Measurements from ENCODE around the gene PRKCH. TPM values are rescaled to one million over a fixed set of nuclear protein-coding genes. Genes with fewer than 3 reads are reported as not detected.

The PRKCH gene
- total RNA-seq, 1 donor, result 226 TPM

DNA sequence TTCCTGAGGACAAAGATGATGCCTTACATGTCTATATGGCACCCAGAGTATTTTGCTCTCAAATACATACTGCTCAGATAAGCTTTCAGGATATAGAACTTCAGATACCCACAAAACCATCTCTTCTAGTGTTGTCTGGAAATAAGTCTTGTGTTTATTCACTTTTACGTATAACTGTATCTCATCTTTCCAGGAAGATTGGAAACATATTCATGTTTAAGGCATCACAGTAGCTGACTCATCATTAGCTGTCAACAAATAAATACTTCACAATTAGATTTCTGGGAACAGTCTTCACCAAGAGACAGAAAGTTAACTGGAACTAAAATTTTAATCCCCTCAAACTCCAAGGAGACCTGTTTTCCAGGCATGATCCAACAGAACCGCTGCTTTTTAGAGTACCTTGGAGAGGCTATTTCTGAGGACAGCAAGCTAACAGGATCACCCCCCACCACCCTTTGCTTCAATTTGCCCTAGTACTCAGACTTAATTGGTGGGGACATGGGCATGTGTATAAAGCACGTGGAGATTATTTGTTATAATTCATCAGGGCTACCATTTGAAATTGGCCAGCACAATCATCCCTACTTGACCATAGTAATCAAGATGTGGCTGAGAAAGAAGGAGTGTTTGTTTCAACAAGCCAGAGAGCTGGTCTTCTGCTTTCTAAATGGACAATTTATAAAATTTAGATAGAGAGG lies 244.6 kb downstream of the PRKCH start:
- Histone ChIP-seq H3K9me3 (ENCODE audit: low read depth, low read length) (no peaks in the 10 kb centered on the region), H3K4me3 (ENCODE audit: low read length) (no peak overlapping the region), H3K4me1 (ENCODE audit: insufficient read depth, low read length) (peaks cover 75% of the 10 kb centered on the region), H3K27me3 (ENCODE audit: insufficient read depth, low read length) (no peaks in the 10 kb centered on the region)

DNA sequence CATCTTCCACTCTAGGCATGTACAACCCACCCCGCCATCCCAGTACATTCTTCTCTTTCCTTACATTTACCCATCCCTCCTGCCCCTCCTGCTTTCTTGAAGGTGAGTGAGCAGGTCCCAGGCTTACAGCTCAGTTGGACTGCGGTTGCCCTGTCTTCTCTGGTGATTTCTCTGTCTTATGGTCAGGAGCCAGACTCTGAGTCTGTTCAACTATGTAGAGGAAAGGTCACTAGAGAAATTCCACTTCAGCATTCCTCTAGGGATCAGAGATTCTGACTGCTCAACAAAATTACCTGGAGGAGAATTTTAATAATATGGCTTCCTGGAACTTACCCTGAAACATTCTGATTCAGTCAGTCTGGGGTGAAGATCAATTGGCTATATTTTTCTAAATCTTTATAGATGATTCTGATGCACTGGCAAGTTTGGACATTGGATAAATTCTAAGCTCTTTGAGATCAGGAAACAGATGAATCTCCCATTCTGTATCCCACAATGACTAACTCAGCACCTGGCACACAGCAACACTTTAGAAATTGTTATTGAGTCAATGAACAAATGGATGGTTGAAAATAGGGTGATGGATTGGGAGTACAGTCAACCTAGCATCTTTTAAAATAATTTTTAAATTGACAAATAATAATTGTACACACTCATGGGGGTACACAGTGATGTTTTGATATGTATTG lies 245.3 kb downstream of the PRKCH start:
- Histone ChIP-seq H3K27me3 (ENCODE audit: insufficient read depth, low read length) (no peaks in the 10 kb centered on the region), H3K9me3 (ENCODE audit: low read depth, low read length) (no peaks in the 10 kb centered on the region), H3K4me3 (ENCODE audit: low read length) (no peak overlapping the region), H3K4me1 (ENCODE audit: insufficient read depth, low read length) (peaks cover 80% of the 10 kb centered on the region)

DNA sequence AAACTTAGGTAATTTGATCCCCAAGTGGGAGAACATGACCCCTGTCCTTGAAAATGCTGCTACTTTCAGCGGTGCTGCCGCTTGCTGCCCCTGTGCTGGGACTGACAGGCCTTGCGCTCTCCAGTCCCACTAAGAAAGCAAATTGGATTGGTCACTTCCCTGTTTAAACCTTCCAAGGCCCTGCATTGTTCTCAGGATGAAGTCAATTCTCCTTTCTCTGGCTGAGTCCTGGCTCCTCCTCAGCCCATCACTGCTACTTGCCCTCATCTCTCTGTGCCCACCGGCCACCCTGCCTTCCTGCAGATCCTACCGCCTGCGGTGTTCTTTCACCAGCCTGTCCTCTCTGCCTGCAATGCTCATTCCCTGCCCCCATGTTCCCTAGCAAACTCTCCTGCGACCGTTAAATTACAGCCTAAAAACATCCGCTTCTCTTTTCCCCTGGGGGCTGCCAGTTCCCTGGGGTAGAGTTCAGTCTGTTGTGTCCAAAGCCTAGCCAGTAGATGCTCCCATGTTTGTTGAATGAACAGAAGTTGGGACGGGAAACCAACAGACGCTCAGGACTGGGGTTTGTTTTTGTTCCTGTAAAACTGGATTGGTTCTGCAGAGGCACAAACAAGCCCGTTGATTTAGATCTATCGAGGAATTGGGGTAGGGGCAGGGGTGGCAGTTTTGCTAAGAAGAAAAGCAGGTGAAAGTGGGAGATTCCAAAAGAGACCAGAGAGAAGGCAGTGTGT lies 246.6 kb downstream of the PRKCH start:
- peaks cover 80% of the 10 kb centered on the region for H3K4me1 ChIP-seq (ENCODE audit: insufficient read depth, low read length)
- H3K27me3 ChIP-seq (ENCODE audit: insufficient read depth, low read length), result no peaks in the 10 kb centered on the region
- peak overlapping the region; percentile 16 for H3K4me3 ChIP-seq (ENCODE audit: low read length)
- no peaks in the 10 kb centered on the region for H3K9me3 ChIP-seq (ENCODE audit: low read depth, low read length)

DNA sequence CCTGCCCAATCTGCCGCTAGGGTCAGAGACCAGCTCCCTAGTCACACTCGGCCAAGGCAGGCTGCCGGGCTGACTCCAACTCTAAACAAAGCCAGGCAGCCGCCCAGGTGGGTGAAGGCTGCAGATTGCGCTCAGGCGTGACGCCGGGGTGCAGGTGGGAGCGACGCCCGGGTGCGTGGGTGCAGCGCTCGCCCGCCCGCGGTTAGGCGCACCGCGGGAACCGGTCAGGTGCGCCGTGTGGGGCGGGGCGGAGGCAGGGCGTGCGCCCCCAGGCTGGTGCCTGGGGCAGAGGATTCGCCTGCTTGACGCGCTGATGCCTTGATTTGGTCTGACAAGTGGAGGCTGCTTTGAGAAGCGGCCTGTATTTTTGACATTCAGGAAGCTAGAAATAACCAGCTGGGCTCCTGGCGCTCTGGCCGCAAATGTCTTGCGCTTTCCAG lies 247.2 kb downstream of the PRKCH start:
- Histone ChIP-seq H3K27me3 (ENCODE audit: insufficient read depth, low read length) (no peaks in the 10 kb centered on the region), H3K4me1 (ENCODE audit: insufficient read depth, low read length) (peaks cover 77% of the 10 kb centered on the region), H3K4me3 (ENCODE audit: low read length) (peak overlapping the region; percentile 16), H3K9me3 (ENCODE audit: low read depth, low read length) (no peaks in the 10 kb centered on the region)

DNA sequence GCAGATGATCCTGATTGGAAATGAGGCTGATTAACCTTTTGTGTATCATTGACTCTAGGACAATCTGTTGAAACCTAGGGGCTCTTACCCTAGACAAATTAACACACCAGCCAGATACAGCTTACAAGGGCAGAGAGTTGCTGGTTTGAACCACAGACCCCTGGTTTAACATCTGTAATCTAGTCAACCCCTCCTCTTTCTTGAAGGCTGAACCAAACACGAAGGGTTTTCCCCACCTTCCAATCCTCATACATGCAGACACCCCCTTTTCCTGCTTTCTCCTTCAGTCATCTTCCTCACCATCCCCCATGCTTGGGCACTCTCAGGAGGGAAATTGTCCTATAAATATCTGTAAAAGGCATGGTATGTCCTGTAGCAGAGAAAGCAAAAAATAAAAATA lies 247.9 kb downstream of the PRKCH start:
- Histone ChIP-seq H3K9me3 (ENCODE audit: low read depth, low read length) (no peaks in the 10 kb centered on the region), H3K4me3 (ENCODE audit: low read length) (no peak overlapping the region), H3K27me3 (ENCODE audit: insufficient read depth, low read length) (no peaks in the 10 kb centered on the region), H3K4me1 (ENCODE audit: insufficient read depth, low read length) (peaks cover 77% of the 10 kb centered on the region)

DNA sequence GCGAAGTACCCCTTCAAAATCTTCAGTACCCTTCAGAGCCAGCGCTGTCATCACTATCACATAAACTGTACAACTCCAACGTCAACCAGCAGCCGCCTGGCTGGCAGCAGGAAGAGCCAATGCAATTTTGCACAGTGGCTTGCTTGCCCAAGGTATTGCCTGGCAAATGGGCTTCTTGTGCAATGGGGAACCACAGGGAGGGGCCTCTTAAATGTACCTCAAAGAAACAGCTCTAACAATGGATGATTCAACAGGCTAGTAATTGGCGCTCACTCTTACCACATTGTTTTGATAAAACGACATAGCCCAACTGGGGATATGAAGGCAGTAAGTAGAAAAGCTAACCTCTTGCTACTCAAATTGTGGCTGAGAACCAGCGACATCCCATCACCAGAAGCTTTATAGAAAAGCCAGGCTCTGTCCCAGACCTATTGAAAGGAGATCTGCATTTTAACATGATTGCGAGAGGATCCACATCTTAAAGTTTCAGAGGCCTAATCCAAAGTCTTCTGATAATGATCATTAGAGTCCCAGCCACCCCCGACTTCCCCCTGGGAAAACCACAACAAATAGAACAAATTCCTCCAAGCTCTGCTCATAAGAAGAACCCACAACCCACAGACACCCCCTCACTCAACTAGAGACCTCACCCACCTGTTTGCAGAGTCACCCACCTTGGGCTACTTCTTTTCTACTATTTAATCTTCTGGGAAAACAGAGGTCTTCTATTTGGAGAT lies 248.6 kb downstream of the PRKCH start:
- H3K9me3 ChIP-seq (ENCODE audit: low read depth, low read length), result no peaks in the 10 kb centered on the region
- no peaks in the 10 kb centered on the region for H3K27me3 ChIP-seq (ENCODE audit: insufficient read depth, low read length)
- peaks cover 72% of the 10 kb centered on the region for H3K4me1 ChIP-seq (ENCODE audit: insufficient read depth, low read length)
- H3K4me3 ChIP-seq (ENCODE audit: low read length), result no peak overlapping the region

DNA sequence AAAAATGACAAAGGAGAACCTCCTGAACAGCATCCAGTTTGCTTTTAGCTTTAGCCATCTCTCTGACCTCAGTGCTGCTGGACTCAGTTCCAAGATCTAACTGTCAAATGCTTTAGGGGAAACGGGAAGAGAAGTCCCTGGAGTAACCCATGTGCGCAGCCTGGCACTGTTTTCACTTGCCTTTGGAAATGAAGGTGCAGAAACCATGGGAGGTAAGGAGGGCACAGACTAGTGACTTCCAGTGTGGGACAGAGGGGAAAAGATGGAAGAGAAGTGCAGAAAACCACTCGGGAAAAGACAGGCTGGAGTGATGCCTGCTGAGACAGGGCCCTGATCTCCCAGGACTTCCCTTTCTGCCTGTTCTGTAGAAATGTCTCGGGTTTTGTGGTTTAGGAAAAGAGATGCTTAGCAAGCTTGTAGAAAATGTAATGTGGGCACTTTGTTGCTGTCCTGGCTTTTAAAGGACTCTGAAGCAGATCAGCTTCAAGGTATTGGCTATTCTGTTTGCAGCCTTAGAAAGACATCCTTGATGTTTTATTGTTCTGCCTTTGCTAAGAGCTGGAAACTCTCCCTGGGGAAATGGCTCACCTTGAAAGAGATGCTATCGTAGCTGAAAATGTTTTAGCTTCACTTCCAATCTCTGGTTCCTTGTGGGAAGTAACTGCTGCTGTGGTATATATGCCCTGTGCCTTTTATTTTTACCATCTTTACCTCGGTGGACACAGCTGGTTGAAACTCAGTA lies 249.3 kb downstream of the PRKCH start:
- no peaks in the 10 kb centered on the region for H3K27me3 ChIP-seq (ENCODE audit: insufficient read depth, low read length)
- peaks cover 68% of the 10 kb centered on the region for H3K4me1 ChIP-seq (ENCODE audit: insufficient read depth, low read length)
- no peaks in the 10 kb centered on the region for H3K9me3 ChIP-seq (ENCODE audit: low read depth, low read length)
- no peak overlapping the region for H3K4me3 ChIP-seq (ENCODE audit: low read length)

DNA sequence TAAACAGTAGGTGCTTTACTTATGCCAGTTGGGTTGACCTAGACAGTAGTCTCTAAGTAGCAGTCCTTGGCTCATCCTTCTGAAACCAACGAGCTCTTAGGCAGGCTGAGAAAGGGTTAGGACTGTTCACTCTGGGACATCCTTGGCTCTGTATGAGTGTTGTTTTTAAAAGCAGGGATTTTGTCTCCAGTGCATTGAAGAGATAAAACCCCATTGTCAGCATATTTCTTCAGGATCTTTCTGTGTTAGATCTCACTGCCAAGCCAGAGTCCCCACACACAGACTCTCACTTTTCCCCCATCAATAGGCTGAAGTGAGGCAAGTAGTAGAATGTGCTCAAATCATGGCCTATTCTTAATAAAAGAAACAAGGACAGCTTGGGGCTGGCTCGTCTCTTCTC lies 250.5 kb downstream of the PRKCH start:
- peaks cover 68% of the 10 kb centered on the region for H3K4me1 ChIP-seq (ENCODE audit: insufficient read depth, low read length)
- no peaks in the 10 kb centered on the region for H3K9me3 ChIP-seq (ENCODE audit: low read depth, low read length)
- no peaks in the 10 kb centered on the region for H3K27me3 ChIP-seq (ENCODE audit: insufficient read depth, low read length)
- H3K4me3 ChIP-seq (ENCODE audit: low read length), result no peak overlapping the region

DNA sequence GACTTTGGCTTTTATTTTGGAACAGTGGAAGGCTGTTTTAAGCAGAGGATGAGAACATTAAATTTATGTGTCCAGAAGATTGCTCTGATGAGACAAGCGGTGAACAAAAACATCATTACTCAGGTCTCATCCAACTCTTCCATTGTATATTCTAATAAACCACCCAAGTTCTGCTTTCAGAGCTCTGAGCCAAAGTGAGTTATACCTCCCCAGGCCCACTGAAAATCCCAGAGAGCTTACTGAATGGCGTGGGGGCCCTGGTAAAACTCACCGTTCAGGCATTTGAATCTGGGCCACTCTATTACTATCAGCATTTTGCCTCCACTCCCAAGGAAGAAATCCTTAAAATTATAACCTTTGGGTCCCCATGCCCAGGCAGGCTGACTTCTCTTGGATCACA lies 251.9 kb downstream of the PRKCH start:
- Histone ChIP-seq H3K4me3 (ENCODE audit: low read length) (no peak overlapping the region), H3K27me3 (ENCODE audit: insufficient read depth, low read length) (no peaks in the 10 kb centered on the region), H3K4me1 (ENCODE audit: insufficient read depth, low read length) (peaks cover 58% of the 10 kb centered on the region), H3K9me3 (ENCODE audit: low read depth, low read length) (no peaks in the 10 kb centered on the region)

DNA sequence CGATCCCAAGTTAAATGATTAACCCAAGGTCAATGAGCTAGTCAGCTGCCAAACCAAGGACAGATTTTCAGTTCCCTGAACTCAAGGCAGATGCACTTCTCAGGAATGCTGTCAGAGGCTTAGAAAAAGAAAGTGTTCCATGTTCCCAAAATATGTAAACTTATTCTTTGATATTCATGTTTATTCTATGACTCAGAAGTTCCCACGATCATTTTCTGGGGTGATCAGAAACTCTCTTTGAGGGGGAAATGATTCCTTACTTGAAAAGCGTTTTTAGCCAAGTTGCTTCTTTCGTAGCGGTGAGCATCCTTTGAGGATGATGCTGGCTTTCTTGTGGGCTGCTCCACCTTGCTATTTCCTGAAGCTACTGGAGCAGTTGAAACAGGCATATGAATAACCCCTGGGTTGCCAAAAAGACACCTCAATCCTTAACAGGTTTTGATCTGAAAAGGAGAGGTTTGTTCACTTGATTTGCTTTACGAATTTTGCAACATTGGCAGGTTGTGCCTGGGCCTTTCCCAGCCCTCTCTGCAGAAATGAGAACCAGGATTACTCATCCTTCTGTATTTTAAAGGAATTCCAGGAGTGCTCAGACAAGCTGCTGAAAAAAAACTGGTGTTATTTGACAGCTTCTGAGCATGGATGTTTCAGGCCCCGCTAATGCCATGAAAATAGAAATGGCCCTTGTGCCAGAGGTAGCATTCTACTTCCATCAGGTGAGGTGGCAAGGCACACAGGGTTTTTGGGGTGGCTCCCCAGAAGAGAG lies 252.6 kb downstream of the PRKCH start:
- Histone ChIP-seq H3K4me3 (ENCODE audit: low read length) (no peak overlapping the region), H3K27me3 (ENCODE audit: insufficient read depth, low read length) (no peaks in the 10 kb centered on the region), H3K9me3 (ENCODE audit: low read depth, low read length) (no peaks in the 10 kb centered on the region), H3K4me1 (ENCODE audit: insufficient read depth, low read length) (peaks cover 52% of the 10 kb centered on the region)

DNA sequence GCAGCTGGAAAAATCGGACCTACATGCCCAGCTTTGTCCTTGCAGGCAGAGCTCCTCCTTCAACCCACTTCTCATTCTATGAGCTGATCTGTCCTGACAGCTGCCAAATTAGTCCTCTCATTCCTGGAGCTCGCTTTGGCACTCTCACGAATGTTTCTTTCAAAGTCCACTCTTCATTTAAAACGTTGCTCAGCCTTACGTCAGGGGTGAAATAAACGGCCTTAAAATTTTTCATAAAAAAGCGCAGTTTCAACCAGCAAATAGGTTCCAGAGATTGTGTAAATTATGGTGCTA lies 253.1 kb downstream of the PRKCH start:
- Histone ChIP-seq H3K4me1 (ENCODE audit: insufficient read depth, low read length) (peaks cover 47% of the 10 kb centered on the region), H3K9me3 (ENCODE audit: low read depth, low read length) (no peaks in the 10 kb centered on the region), H3K27me3 (ENCODE audit: insufficient read depth, low read length) (no peaks in the 10 kb centered on the region), H3K4me3 (ENCODE audit: low read length) (no peak overlapping the region)

DNA sequence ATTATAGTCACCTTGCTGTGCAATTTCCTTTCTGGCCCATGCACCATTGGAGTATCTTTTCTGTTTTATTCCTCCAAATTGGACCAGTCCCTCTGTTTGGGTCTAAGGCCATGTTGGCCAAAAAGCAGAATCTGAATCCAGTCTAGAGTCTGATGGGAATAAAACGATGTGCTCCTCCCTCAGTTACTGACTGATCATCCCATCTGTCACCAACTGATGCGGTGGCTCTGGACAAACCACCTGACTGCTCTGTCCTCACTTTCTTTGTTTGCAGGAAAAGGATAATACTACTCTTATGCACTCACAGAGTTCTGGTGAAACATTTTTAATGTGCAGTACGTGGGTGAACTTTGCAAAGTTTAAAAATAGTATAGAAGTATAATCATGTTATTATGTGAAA lies 253.7 kb downstream of the PRKCH start:
- Histone ChIP-seq H3K9me3 (ENCODE audit: low read depth, low read length) (no peaks in the 10 kb centered on the region), H3K27me3 (ENCODE audit: insufficient read depth, low read length) (no peaks in the 10 kb centered on the region), H3K4me1 (ENCODE audit: insufficient read depth, low read length) (peaks cover 40% of the 10 kb centered on the region), H3K4me3 (ENCODE audit: low read length) (no peak overlapping the region)

DNA sequence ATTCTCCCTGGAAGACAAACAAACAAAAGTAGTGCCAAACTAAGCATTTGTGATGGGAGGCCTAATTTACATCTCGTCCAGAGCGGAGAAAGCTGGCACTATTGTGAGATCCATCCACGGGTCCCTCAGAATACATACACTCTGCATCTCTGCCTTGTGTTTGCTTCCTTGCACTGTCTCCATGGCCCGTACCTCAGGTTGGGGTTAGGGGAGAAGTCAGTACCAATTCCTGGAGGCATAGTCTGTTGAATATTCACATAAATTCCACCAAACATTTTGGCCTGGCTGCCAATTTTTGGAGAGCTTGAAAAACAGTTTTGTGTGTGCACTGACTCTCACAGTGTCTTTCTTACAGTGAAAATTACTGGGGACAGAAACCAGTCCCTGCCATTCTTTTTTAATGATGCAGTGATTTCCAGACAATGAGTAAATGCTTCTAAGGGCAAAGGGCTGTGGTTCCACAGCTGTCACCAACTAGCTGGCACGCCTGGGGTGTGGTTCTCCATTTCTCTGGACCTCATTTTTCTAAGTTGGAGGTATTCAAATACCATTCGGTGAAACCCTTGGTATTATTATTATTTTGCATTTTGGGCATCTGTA lies 254.3 kb downstream of the PRKCH start:
- Histone ChIP-seq H3K4me3 (ENCODE audit: low read length) (no peak overlapping the region), H3K27me3 (ENCODE audit: insufficient read depth, low read length) (no peaks in the 10 kb centered on the region), H3K4me1 (ENCODE audit: insufficient read depth, low read length) (peaks cover 35% of the 10 kb centered on the region), H3K9me3 (ENCODE audit: low read depth, low read length) (no peaks in the 10 kb centered on the region)

DNA sequence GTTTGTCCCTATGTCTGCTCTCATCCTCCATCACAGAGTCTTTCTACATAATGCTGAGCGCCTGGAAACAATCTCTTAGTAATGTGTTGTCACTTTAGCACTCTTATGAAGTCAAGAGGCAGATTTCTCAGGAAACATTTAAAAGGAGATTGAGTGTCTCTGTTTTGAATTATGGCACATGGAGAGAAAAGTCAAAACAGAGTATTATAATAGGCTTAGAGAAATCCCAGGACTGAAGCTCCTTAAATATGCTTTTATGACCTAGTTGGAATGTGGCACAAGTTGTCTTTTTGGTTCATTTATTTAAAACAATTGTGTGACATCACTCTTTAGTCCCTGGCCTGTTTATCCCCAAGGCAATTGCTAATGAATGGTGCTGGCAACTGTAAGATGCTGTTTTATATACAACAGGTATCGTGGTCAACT lies 256.1 kb downstream of the PRKCH start:
- Histone ChIP-seq H3K4me1 (ENCODE audit: insufficient read depth, low read length) (peaks cover 16% of the 10 kb centered on the region), H3K27me3 (ENCODE audit: insufficient read depth, low read length) (no peaks in the 10 kb centered on the region), H3K4me3 (ENCODE audit: low read length) (no peak overlapping the region), H3K9me3 (ENCODE audit: low read depth, low read length) (no peaks in the 10 kb centered on the region)

Measured in mononuclear cell (primary cell).